NCI-H146 (cell line): ENCODE results near the gene TRIP12.
"Not testable (repeated sequence)": the region's sequence is repeated elsewhere in the genome, so short reads cannot be mapped to it uniquely, and the experiment has no call there.

Source experiments
- DNase-seq: peaks from one replicate; lab custom pipeline; 2025; lab: John Stamatoyannopoulos, UW

TRIP12 gene

GRCh38 chr2:229874647-229875046 lies 47.2 kb downstream of the TRIP12 start:
- DNase-seq: no peak

DNA sequence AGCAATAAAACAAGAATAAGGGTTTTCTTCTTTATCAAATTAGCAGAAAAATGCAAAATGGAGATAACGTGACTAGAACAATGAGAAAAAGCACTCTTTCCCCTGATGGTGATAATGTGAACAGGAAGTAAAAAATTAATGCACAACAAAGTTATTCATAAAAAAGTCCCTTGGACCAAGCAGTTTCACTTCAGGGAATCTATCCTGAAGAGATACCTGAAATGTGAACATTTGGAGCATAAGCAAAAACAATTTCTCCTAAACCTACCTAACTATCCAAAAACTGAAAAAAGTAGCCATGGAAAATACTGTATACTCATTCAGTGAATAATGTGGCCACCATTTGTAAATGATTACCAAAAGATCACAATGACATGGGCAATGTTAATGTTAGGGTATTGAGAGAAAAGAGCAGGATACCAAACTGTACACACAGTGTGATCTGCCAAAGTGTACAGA lies 48.7 kb downstream of the TRIP12 start:
- no peak for DNase-seq

- no peak for DNase-seq
Observed at GRCh38 chr2:229870903-229871656, 50.7 kb downstream of the TRIP12 start.

GRCh38 chr2:229869226-229869625 lies 52.6 kb downstream of the TRIP12 start:
- DNase-seq: peak; percentile 1

- no peak for DNase-seq
Observed at GRCh38 chr2:229868794-229869193, 53.0 kb downstream of the TRIP12 start.

- DNase-seq: no peak
Observed at GRCh38 chr2:229865033-229865432, 56.8 kb downstream of the TRIP12 start.

DNA sequence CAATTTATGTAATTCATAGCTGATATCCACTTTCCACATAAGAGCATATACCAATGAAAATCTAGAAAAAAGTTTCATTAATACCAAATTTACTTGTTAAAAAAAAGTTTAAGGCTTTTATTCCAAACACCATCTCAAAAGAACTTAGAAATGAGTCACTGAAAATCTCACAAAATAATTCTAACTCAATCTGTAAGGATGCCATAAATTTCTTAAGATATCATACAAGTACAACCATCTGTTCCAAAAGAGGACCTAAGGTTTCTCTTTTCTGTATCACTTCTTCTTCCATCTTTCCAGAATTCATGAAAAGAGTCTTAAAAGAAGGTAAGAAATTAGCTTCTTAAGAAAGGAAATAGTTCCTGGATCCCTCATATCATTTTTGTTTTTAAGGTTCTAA lies 60.4 kb downstream of the TRIP12 start:
- no peak for DNase-seq

GRCh38 chr2:229860334-229860733 lies 61.5 kb downstream of the TRIP12 start:
- no peak for DNase-seq

GRCh38 chr2:229858351-229858750 lies 63.5 kb downstream of the TRIP12 start:
- DNase-seq: no peak

- no peak for DNase-seq
Observed at GRCh38 chr2:229857634-229858033, 64.2 kb downstream of the TRIP12 start.

GRCh38 chr2:229856413-229856812 lies 65.4 kb downstream of the TRIP12 start:
- DNase-seq: no peak

DNA sequence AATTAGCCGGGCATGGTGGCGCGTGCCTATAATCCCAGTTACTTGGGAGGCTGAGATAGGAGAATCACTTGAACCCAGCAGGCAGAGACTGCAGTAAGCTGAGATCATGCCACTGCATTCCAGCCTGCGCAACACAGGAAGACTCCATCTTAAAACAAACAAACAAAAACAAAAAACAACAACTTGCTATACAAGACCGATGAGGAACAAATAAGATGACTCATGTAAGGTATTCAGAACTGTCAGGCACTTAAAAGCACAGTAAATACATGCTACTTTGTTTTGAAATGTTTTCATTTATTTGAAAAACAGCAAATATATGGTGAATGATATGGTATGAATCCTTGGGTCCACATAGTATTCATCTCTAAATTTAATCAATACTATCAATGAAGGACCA lies 66.7 kb downstream of the TRIP12 start:
- no peak for DNase-seq

DNA sequence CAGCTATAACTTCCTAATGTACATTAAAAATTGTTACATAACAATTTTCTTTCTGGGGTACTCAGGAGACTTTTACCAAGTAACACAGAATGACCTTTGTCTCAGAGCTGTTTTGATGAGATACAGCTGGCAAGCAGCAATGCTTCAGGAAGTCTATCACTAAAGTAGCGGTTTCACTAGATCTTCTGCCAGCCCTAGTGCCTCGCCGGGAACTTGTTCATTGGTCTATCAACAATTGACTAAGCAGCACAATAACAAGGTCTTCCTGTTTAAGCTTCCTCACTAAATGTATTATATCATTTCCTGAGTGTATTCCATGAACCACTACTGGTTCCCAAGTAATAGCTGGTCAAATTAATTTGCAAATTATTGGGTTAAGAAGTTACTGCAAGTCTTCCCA lies 69.2 kb downstream of the TRIP12 start:
- no peak for DNase-seq

GRCh38 chr2:229851870-229852269 lies 69.9 kb downstream of the TRIP12 start:
- no peak for DNase-seq

DNA sequence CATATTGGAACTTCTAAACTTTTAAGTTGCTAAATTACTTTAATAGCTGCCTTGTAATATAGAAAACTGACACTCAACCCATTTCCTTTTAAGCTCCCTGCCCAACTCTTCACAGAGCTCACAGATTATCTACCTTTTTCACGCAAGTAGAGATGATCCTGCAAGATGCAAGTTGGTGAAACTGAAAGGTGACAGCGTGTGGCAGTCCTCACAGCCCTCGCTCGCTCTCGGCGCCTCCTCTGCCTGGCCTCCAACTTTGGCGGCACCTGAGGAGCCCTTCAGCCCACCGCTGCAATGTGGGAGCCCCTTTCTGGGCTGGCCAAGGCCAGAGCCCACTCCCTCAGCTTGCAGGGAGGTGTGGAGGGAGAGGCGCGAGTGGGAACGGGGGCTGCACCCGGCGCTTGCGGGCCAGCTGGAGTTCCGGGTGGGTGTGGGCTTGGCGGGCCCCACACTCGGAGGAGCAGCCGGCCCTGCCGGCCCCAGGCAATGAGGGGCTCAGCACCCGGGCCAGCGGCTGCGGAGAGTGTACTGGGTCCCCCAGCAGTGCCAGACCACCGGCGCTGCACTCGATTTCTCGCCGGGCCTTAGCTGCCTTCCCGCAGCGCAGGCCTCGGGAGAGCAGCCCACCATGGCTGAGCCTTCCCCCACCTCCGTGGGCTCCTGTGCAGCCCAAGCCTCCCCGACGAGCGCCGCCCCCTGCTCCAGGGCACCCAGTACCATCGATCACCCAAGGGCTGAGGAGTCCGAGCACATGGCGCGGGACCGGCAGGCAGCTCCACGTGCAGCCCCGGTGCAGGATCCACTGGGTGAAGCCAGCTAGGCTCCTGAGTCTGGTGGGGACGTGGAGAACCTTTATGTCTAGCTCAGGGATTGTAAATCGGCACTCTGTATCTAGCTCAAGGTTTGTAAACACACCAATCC lies 71.2 kb downstream of the TRIP12 start:
- DNase-seq: not testable (repeated sequence)

DNA sequence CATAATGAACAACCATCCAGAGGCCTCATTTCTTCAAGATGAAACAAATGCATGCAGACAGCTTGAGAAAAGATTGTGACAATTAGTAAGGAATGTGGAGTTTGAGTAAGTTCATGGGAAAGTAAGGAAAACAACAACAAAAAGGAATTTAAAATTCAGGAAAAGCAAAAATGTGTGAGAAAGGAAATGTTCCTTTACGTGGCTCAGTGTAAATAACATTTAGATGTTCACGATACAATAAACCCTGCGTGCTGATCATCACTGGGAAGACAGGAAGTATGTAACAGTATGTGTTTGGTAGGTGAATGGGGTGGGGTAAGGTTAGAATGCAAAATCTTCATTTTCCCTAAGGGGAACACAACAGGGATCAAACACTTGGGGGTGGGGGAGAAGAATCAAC lies 72.7 kb downstream of the TRIP12 start:
- no peak for DNase-seq

DNA sequence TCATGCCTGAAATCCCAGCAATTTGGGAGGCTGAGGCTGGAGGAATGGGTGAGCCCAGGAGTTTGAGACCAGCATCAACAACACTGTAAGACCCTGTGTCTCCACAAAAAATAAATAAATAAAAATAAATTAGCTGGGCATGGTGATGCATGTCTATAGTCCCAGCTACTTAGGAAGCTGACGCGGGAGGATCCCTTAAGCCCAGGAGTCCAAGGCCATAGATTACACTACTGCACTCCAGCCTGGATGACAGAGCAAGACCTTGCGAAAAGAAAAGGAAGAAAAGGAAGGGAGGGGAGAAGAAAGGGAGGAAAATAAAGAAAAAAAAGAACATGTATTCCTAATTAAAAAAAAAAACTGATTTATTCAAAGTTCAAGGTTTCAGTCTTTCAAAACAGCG lies 78.2 kb downstream of the TRIP12 start:
- no peak for DNase-seq

DNA sequence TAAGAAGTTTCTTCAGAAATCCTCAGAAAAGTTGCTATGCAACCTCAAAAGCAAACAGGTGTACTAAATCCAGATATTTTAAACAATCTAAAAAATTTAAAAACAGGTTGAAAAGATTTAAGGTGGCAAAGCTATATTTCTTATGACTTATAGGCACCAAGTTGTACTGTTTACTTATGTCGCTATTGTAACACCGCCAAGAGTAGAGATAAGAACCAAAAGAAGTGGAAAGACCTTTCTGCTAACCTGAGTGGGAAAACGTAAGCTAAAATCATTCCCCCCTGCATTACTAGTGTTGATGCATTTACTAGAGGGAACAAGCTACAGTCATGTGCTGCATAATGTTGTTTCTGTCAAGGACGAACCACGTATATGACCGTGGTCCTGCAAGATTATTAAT lies 83.1 kb downstream of the TRIP12 start:
- DNase-seq: no peak

DNA sequence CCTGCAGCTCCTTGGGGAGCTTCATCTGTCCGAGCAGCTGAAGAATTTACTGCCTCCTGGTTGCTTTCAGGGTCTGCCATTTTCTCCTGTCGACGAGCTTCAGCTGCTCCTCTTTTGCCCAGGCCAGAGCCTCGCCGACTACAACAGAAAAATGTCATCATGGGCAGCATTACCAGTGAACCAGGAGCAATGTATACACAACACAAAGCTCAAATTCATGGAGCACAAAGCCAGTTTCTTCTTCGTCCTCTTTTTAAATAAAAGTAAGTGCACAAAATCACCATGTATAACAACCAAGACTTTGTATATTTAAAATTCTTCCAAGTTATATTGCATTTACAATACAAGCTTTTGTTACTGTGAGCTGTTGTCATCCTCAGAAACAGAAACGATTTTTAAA lies 85.0 kb downstream of the TRIP12 start:
- DNase-seq: no peak

DNA sequence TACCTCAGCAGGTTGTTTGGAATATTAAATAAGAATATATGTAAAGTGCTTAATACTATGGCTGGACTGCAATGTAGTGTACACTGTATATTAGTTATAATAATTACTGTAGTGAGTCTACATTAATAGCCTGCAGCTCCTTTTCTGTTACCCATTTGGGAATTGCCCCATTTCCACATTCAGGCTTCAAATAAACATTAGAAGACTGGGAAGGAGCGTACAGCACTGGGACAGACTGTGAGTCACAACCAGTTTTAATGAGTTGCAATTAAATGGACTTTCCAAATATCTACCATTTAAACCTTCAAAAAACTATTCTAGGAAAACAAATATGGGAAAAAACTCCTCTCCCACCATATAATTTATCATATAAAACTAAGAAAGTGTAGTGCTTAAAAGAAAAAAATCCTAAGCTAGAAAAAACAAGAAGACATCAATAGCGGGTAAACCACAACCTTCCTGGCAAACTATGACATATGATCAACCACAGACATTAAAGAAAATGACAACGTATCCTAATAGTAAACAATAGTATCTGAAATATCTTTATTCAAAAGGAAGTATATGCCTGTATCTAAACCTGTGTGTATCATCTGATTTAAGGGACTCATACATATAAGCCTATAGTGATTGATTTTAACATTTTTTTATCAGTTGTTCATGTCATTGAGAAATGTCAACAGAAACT lies 86.1 kb downstream of the TRIP12 start:
- no peak for DNase-seq

DNA sequence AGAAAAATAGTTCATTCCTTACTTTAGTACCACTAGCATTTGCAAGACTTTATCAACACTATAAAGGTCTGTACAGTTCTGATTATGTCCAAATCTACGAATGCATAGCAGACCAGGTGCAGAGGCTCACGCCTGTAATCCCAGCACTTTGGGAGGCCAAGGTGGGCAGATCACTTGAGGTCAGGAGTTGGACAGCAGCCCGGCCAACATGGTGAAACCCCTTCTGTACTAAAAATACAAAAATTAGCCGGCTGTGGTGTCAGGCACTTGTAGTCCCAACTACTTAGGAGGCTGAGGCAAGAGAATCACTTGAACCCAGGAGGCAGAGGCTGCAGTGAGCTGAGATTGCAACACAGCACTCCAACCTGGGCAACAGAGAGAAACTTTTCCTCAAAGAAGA lies 87.4 kb downstream of the TRIP12 start:
- DNase-seq: not testable (repeated sequence)

DNA sequence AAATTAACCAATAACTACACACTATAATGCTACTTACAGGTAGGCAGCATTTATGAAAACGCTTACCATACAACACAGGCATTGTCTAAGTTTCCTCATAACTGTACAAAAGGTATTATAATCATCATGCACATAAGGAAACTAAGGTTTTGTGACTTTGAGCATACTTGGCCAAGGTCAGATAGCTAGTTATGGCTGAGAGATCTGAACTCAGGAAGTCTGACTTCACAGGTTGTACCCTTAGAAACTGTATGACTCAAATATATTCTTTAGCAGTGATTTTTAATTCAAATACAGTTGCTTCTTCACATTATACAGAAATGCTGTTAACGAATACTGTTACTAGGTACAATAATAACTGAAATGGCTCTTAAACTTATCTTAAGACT lies 89.3 kb downstream of the TRIP12 start:
- no peak for DNase-seq
